ENCODE data around the gene GPRC5C.
"Not testable (repeated sequence)": the region's sequence is repeated elsewhere in the genome, so short reads cannot be mapped to it uniquely, and the experiment has no call there.

GPRC5C gene

GRCh38 chr17:74394977-74395376 is 36.9 kb upstream of the GPRC5C start:
- no peak for DNase-seq (ENCODE audit: extremely low read depth, low read depth)

DNA sequence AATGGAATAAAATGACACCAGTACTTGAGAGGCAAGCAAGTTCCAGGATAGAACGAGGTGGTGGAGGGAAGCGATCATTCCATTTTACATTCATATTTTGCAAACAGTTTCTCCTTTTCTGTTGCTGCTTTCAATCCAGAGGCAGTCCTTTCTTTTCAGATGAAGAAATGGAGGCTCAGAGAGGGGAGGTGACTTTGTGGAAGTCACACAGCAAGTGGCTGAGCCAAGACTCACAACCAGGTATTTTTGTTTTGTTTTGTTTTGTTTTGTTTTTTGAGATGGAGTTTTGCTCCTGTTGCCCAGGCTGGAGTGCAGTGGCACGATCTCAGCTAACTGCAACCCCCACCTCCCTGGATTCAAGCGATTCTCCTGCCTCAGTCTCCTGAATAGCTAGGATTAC is 35.3 kb upstream of the GPRC5C start:
- no peak for TF ChIP-seq CTCF (IDR thresholded peaks at IDR 0.05; ENCODE audit: low read depth, low read length)

More at GRCh38 chr17:74394977-74395376, 36.9 kb upstream of the GPRC5C start:
- no peak for TF ChIP-seq CTCF (IDR thresholded peaks at IDR 0.05; ENCODE audit: low read depth, low read length)

DNA sequence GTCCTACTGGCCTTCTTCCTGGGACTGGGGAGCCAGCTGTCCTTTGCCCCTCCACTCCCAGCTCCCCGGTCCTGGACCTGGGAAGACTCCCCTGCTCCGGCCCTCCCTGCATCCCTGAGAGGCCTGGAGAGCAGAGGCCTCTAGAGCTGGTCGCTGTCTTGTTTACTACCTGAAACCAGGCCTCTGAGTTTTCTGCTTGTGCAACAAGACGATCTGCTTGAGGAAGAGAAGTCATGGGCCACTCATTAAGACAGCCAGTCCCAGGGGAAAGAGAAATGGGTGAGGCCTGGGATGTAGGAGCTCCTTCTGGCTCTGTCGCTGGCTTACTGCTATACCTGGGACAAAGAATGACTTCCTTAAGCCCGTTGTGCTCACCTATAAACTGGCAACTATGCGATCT is 29.8 kb upstream of the GPRC5C start:
- TF ChIP-seq CTCF (IDR thresholded peaks at IDR 0.05; ENCODE audit: low read depth, low read length), result no peak
- no peak for DNase-seq (ENCODE audit: extremely low read depth, low read depth)

More for the DNA sequence above, 35.3 kb upstream of the GPRC5C start:
- DNase-seq (ENCODE audit: extremely low read depth, low read depth), result no peak

- DNase-seq (ENCODE audit: extremely low read depth, low read depth), result no peak
Measured at GRCh38 chr17:74403512-74404137, 28.3 kb upstream of the GPRC5C start.

GRCh38 chr17:74404218-74404617 is 27.7 kb upstream of the GPRC5C start:
- no peak for TF ChIP-seq CTCF (IDR thresholded peaks at IDR 0.05; ENCODE audit: low read depth, low read length)
- DNase-seq (ENCODE audit: extremely low read depth, low read depth), result no peak

More at GRCh38 chr17:74403512-74404137, 28.3 kb upstream of the GPRC5C start:
- no peak for TF ChIP-seq CTCF (IDR thresholded peaks at IDR 0.05; ENCODE audit: low read depth, low read length)

DNA sequence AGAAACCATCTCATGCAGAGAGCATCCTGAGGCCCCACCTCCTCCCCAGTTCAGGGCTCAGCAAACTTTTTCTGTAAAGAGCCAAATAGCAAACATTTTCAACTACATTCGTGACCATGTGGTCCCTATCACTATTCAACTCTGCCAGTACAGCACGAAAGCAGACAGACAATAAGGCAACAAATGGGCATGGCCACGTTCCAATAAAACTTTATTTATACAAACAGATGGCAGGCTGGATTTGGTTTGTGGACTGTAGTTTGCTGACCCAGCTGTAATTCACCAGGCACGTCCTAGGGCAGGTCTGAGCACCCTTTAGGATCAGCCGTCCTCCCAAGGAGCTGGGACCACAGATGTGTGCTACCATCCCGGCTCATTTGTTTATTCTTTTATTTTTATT is 27.1 kb upstream of the GPRC5C start:
- no peak for DNase-seq (ENCODE audit: extremely low read depth, low read depth)
- no peak for TF ChIP-seq CTCF (IDR thresholded peaks at IDR 0.05; ENCODE audit: low read depth, low read length)

- not testable (repeated sequence) for DNase-seq (ENCODE audit: extremely low read depth, low read depth)
Measured at GRCh38 chr17:74405311-74405710, 26.6 kb upstream of the GPRC5C start.

DNA sequence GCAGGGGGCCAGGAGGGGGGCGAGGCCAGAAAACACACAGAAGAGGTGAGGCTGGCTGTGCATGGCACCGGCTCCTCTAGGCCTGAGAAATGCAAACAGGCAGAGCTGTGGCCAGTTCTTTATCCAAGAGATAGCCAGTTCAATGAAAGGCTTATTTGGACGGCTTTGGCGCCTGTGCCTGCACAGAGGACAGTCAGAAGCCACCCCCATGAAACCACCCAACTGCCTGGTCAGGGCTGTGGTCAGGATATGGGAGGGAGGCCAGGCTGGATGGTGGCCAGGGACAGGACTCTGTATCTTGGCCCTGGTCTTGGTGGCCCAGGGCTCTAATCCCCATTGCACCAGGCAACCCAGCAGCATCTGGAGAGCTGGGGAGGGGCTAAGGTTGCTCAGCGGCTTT is 24.5 kb upstream of the GPRC5C start:
- TF ChIP-seq CTCF (IDR thresholded peaks at IDR 0.05; ENCODE audit: low read depth, low read length), result no peak
- DNase-seq (ENCODE audit: extremely low read depth, low read depth), result no peak
